Brain pericyte (primary cell): ENCODE measurements around the gene VWC2.

Experiments
- DNase-seq: peaks from one replicate; pipeline ENCODE4 v3.0.0-alpha.2; 2012; ENCODE audit warnings: low read depth, low spot score

Gene VWC2

DNA sequence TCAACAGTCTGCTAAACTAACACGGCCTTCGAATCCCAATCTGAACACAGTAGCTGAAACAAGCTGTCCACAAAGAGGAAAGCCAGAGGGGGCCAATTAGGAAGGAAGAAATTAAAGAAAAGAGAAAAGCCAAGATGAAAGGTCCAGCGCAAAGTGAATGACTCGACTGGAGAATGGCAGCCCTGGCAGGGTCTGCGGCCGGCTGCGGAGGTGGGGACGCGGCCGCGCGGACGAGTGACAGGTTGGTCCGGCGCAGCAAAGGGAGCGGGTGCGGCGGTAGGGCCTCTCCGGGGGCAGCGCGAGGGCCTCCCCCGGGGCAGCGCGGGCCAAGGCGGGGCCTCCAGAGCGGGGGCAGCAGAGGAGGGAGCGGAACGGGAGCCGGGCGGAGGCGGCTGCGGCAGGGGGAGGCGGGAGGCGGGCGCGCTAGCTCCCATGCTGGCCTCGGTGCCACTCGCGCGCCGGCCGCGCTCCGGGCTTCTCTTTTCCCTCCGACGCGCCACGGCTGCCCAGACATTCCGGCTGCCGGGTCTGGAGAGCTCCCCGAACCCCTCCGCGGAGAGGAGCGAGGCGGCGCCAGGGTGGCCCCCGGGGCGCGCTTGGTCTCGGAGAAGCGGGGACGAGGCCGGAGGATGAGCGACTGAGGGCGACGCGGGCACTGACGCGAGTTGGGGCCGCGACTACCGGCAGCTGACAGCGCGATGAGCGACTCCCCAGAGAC, at the start of gene VWC2:
Gene VWC2 (plus strand): TSS at position 421 of the 718 bp plus-strand sequence. CDS start 1,798 bp downstream, outside the sequence.
- no peak for DNase-seq

DNA sequence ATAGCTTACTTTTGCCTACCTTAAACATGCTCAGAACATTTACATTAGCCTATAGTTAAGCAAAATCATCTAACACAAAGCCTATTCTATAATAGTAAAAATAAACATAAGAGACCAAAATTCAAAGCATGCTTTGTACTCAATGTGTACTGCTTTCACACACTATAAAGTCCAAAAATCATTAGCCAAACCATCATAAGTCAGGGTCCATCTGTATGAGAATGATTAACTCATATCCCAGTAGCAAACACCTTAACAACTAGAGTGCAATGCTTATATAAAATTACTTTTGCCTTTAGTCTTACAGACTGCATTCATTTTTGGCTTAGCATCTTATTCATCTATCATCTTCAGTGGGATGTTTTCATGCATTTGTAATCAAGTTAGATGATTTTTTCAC, 49.4 kb upstream of the VWC2 start:
- no peak for DNase-seq

DNA sequence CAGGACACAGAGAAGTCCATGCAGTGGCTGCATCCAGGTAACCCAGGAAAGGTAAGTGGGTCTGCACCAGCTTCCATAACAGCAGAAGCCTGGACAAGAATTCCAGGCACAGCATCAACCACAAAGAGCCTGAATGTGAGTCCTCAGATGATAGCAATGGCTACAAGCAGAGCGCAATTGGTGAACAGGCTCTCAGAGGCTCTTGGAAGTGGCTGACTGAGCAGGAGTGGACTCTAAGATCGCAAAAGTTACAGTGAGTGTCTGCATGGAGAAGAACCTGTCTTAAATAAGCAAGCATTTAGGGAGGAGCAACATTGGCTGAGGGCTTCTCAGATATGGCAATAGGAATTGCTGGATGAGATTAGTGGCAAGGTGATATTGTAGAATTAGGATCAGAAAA, 41.6 kb upstream of the VWC2 start:
- DNase-seq, result no peak

DNA sequence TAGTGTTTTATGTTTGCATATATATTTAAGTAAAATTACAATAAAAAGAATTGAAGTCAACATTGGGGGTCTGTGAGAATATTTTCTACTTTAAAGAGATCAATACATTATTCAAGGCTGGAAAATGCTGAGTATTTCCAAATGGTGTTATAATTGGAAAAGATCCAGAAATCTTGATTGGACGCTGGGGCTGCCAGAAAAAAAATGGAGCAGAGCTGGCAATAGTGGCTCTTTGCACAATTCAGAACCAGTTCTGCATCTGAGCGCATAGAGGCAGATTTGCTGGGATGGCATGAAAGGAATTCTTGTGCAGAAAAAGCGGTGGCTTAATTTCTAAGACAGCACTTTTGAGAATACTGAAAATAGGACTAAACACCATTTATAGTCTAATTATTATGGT, 10.8 kb upstream of the VWC2 start:
- DNase-seq, result no peak

DNA sequence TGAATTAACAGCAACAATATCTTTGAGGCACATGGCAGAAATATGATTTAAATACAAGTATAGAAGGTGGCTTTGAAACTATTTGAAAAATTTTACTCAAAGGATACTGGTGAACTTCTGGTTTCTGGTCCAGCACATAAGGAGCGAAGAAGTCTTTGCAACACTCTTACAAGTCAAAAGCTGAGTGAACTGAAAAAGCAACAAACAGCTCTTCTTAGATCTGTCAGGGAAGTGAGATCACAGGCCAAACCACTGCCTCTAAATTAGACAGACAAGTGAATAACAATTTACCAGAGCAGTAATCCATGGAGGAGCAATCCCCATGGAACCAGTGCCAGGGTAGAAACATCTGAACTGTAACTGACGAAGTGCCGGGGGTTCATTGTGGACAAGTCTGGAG, 9.6 kb upstream of the VWC2 start:
- no peak for DNase-seq

DNA sequence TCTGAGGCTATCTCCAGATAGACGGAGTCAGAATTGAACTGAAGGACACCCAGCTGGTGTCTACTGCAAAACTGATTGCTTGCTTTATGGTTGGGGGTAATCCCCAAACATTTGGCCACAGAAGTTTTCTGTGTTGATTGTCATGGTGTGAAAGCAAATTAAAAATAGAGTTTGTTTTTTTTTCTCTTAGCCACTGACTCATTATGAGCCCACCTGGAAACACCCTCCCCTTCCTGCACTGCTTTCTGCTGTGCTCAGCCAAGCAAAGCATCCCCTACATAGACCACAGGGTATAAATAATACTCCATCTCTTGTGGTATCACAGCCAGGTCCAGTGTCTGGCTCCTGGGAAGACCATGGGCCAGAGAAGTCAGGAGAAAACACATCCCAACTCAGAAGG, 6.5 kb upstream of the VWC2 start:
- no peak for DNase-seq

DNA sequence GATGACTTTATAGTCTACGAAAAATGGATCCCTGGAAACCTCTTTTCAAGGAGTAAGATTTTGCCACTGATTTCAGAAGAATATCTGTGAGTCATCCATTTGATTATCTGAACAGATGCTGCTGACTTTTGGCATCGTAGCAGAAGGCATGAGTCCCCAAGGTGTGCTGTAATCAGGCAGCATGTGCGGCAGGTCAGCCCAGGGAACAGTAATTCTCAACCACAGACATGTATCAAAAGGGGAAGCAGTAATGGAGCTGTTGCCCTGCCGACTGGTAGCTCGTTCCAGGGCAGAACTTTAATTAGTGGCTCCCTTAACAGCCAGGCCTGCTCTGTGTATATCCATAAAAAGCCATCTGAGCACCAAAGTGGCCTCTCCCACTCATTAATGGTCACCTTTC, 5.7 kb upstream of the VWC2 start:
- DNase-seq, result no peak

DNA sequence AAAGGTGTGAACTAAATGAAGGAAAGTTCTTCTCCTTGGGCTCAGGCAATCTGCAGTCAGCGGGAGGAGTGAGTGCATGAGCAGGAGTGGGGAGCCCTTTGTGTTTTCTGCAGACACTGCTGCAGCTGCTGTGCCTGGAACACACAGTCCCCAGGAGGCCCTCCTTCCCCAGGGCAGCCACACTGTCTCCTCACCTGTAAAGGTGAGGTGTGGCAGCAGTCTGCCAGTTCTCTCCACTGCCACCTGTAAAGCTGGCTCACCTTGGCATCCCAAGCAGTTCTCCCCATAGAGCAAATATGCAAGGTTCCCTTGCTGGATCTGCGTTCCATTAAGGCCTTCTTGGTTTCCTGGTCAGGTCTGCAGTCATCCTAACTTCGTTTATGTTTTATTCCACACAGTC, 5.2 kb upstream of the VWC2 start:
- no peak for DNase-seq

DNA sequence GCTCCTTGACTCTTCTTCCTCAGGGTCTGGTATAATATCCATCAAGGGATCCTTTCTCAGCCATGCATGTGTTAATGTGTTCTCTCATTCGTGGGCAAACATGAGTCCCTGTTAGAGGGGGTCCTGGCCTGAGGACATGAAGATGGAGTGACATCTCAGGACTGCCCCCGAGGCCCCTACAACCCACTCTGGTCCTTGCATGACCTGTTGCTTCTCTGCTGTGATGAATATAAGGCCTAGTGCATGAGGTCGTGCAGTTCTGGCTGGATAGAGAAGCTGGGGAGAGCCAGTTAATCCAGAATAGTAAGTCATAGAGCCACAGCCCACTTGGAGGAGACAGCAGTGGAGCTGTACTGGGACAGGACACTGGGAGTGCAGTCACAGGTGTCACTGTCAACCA, 4.6 kb upstream of the VWC2 start:
- DNase-seq, result no peak

DNA sequence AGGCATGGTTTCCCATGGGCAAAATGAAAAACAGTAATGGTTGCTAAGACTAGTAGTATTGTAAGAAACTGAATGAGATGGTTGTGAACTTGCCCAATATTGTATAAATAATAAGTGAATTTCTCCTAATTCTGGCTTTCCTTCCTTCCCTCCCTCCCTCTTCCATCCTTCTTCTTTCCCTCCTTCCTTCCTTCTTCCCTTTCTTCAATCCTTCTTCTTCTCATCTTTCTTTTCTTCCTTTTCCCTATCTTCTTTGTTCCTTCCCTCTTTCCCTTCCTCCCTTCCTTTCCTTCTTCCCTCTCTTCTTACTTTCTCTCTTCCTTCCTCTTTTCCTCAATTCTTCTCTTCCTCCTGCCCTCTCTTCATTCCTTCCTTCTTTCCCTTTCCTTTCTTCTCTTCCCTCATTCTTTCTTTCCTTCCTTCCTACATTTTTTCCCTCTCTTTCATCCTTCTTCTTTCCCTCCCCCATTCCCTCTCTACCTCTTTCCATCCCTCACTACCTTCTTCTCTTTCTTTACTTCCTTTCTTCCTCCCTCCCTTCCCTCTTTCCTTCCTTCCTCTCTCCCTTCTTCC, 4.1 kb upstream of the VWC2 start:
- no peak for DNase-seq

DNA sequence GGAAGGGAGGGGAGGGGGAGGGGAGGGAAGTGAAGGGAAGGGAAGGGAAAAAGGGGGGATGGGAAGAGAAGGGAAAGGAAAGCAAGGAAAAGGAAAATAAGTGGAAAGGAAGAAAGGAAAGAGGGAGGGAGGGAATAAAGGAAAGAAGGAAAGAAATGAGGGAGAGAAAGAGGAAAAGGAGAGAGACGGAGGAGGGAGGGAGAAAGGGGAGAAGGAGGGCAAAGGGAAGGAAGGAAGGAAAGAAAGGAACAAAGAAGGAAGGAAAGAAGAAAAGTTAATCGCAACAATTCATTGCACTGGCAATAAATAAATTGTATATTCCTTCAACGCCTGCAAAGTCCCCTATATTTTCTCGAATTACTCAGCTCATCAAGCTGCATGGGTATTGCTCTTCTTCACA, 2.6 kb upstream of the VWC2 start:
- DNase-seq, result no peak

DNA sequence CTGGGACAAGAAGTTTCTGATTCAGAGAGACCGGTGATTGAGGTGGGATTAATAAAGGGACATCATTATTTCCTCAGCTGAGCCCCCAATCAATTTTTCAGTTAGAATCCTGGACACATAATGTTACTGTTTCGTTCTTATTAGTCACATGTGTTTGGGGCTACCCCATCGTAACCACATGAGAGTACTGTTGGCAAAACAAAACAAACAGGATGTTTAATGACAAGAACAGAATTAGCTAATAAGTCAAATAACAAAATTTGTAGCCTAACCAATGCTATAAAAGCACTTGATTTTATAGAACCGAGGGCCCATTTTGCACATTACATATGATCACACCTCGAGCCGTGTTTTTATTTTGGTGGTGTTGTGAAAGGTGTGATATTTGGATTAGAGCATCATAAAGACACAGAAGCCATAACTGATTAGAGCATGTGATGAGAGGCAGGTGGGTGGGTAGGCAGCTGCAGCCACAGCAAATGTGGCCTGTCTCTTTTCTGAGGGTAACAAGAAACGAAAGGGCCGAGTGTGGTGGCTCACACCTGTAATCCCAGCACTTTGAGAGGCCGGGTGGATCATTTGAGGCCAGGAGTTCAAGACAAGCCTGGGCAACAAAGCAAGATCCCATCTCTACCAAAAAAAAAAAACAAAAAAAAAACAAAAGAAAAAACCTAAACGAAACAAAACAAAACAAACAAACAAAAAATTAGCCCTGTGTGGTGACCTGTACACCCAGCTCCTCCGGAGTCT, 1.8 kb upstream of the VWC2 start:
- DNase-seq, result no peak

DNA sequence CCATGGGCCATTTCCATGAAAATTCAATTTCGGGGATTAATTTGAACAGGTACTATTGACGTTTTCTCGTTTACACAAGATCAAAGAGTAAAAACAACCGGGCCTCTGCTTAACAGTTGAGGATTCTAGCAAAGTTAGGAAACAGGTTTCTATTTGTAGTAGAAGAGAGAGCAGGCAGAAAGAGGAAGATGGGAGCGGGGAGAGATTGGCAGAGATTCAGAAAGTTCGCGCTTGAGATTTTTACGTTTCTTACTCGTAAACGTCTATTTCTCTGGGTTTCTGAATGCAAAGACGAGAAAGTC, 571 bp upstream of the VWC2 start:
- DNase-seq, result no peak

DNA sequence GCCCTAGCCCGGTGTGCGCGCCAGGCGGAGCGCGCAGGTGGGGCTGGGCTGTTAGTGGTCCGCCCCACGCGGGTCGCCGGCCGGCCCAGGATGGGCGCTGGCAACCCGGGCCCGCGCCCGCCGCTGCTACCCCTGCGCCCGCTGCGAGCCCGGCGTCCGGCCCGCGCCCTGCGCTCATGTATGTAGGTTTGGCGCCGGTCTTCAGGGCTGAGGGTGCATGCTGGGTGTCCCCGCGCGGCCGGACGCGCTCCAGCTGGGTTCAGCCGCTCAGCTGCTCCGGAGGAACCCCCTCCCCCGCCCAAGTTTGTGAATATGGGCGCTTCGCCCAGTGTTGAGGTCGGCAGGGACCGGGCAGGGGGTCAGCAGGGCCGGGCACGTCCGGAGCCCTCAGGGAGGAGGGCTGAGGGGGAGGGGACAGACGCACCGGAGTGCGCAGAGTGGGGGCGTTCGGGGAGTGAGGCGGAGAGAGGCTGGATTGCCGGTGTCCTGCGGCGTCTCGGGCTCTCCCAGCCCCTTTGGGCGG, 559 bp downstream of the VWC2 start:
- no peak for DNase-seq

DNA sequence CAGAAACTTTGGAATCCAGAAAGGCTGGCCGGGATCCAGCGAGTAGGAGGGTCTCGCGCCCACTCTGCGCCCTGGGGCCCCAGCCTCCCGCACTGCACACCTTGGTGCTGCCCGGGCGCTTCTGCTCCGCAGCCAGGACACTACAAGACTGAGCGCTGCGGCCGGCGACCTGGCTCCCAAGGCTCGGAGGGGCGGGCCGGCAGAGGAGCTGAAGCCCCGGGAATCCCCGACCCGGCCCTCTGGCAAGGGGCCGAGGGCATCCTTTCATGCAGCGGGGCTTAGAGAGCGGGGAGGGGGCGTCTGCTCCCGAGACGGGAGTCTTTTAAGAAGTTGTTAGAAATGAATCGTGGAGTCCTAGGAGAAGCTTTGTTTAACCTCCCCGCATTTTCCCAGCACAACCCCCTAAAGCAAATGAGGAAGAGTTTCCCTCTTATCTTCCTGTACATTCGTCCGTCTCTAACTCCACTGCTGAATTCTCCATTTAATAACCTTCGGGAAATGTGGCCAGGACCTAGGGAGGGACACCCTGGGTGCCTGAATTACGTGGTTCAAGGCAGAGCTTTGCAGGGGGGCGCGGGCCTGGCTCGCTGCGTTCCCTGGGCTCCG, 1.1 kb downstream of the VWC2 start:
- DNase-seq, result no peak

DNA sequence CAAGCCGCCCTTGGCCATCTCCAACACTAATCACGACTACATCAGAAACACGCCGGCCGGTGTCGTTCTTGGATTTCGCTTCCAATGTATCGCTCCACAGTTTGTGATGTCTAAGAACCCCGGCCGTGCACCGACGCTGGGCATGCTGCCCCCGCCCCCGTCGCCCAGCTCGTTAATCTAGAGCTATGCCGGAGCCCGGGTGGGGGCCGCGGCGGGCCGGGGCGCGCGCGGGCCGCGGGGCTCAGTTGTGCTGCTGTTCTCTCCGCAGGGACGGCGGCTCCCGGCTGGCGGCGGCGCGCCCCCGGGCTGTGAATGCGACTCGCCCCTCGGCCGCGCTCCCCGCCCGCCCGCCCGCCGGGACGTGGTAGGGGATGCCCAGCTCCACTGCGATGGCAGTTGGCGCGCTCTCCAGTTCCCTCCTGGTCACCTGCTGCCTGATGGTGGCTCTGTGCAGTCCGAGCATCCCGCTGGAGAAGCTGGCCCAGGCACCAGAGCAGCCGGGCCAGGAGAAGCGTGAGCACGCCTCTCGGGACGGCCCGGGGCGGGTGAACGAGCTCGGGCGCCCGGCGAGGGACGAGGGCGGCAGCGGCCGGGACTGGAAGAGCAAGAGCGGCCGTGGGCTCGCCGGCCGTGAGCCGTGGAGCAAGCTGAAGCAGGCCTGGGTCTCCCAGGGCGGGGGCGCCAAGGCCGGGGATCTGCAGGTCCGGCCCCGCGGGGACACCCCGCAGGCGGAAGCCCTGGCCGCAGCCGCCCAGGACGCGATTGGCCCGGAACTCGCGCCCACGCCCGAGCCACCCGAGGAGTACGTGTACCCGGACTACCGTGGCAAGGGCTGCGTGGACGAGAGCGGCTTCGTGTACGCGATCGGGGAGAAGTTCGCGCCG, 1.9 kb downstream of the VWC2 start:
- no peak for DNase-seq

DNA sequence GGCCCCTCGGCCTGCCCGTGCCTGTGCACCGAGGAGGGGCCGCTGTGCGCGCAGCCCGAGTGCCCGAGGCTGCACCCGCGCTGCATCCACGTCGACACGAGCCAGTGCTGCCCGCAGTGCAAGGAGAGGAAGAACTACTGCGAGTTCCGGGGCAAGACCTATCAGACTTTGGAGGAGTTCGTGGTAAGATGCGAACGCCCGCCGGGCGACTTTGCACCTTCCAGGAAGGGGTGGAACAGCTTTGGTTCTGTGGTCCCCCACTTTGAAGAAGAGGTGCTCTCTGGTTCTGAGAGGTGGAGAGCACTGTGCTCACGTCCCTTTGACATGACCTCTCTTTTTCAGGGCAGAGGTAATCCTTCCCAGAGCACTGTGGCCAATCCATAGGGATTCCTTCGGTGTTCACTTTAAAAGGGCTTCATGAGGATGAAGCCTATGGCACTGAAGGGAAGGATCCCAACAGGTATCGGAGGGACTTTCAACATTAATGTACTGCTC, 2.6 kb downstream of the VWC2 start:
- DNase-seq, result no peak

DNA sequence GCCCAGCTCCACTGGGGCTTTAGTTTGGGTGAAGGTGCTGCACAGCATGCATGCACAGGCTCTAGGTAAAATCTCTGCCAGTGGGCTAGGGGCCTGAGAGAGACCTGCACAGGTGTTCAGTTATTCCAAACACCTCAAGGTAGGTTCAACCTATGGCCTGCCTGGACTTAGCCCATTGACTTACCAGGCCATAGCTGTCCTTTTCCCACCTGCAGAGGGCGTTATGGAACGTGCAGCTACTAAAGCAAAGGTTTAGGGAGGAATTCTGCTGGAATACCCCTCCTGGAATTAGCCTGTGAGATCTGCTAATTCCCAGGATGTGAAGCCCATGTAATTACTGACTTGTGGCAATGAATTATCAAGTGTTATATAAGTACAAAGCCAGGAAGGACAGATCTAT, 3.6 kb downstream of the VWC2 start:
- no peak for DNase-seq

DNA sequence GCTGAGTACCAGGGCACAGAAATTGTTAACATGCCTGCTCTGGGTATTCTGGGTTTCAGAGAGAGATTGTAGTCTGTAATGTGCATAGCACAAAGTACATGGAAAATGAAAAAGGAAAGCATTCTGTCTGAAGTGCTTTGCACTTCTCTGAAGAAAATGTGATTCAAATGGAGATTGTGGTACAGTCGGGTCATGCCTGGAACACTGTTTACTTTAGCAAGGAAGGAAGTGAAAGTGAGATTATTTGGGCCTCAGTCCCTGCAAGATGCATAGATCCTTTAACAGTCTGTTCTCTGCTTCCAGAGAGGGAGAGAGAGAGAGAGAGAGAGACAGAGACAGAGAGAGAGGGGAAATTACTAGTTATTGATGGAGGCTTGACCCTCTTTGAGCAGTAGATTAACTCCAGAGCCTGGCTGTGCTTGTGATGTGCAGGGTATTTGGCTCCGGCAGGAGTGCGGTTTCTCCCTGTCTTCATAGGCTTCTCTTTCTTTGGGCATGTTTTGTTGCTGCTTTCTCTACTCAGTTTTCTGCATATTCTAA, 5.4 kb downstream of the VWC2 start:
- DNase-seq, result no peak

DNA sequence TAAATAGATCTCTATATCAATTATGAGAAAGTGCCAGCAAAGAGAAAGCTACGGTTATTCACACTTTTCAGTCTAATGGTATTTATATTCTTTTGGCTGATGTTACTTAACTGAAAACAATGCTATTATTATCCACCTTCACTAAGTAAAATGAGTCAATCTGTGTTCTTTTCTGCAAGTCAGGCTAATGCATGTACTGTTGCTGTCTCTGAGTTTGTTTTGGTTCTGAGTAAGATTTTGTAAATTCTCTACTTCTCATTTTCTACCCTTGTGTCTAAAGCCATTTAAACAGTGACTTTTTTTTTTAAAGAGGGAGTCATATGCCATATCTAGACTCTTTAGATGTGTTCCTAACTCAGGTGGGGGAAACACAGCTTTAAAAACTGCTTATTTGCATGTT, 7.5 kb downstream of the VWC2 start:
- DNase-seq, result no peak

DNA sequence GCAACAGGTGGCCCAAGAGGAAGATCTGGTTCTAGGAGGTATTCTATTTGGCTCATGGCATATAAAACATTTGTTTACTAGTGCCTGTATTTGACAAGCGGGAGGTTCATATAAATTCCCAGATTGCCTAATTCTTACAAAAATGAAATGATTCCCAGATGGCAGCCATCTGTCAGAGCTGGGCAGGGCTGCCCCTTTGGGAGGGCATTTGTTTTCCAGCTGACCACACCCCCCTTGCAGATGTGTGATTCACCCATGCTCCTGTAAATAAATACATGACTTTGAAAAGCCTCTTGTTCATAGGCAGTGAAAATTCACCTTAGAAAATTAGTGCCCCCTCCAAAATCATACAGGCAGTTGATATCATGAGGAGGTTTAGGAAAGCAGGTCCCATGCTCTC, 8.6 kb downstream of the VWC2 start:
- DNase-seq, result no peak
